ENCODE measurements around the gene SLC34A3. TPM values are rescaled to one million over a fixed set of nuclear protein-coding genes. Genes with fewer than 3 reads are reported as not detected.

The SLC34A3 gene
- total RNA-seq, 1 donor from 2014 or later = not detected

- Histone ChIP-seq H3K4me1 (no peaks in the 10 kb centered on the region), H3K27ac (no peak overlapping the region)
Measured at GRCh38 chr9:137193771-137194170, 36.9 kb upstream of the SLC34A3 start.

GRCh38 chr9:137194388-137194787, 36.3 kb upstream of the SLC34A3 start:
- Mint-ChIP-seq H3K4me1 (peaks cover 17% of the 10 kb centered on the region), H3K27ac (no peak overlapping the region), H3K36me3 (no peaks in the 10 kb centered on the region), H3K27me3 (ENCODE audit: insufficient read depth, low read depth) (peaks cover 4% of the 10 kb centered on the region), H3K4me3 (no peak overlapping the region), H3K9me3 (no peaks in the 10 kb centered on the region)
- H3K27me3 ChIP-seq = peaks cover 1% of the 10 kb centered on the region
- H3K9ac ChIP-seq = no peak overlapping the region
- no peaks in the 10 kb centered on the region for H3K9me3 ChIP-seq (ENCODE audit: low read depth)
- H2AFZ ChIP-seq (replicated peaks) = no peak overlapping the region
- peaks cover 20% of the 10 kb centered on the region for H3K79me2 ChIP-seq (ENCODE audit: low read depth)
- DNase-seq (ENCODE audit: low spot score) = peak; percentile 42
- H3K4me1 ChIP-seq = peaks cover 2% of the 10 kb centered on the region
- no peak overlapping the region for H3K4me3 ChIP-seq
- H3F3A ChIP-seq (ENCODE audit: low read depth) = peaks cover 5% of the 10 kb centered on the region
- peak overlapping the region; percentile 10 for H3K4me2 ChIP-seq
- H4K20me1 ChIP-seq (ENCODE audit: low read depth) = peaks cover 72% of the 10 kb centered on the region
- no peaks in the 10 kb centered on the region for H3K36me3 ChIP-seq
- TF ChIP-seq EZH2phosphoT487 (IDR thresholded peaks at IDR 0.05) (no peak), EZH2 (IDR thresholded peaks at IDR 0.05) (no peak), CTCF (IDR thresholded peaks at IDR 0.05) (no peak)
- no peak overlapping the region for H3K27ac ChIP-seq

More at GRCh38 chr9:137193771-137194170, 36.9 kb upstream of the SLC34A3 start:
- Histone ChIP-seq H2AFZ (replicated peaks) (no peak overlapping the region), H3K27me3 (no peaks in the 10 kb centered on the region), H3F3A (ENCODE audit: low read depth) (peaks cover 10% of the 10 kb centered on the region), H3K79me2 (ENCODE audit: low read depth) (peaks cover 14% of the 10 kb centered on the region), H3K4me3 (no peak overlapping the region), H3K9ac (no peak overlapping the region), H4K20me1 (ENCODE audit: low read depth) (peaks cover 72% of the 10 kb centered on the region), H3K9me3 (ENCODE audit: low read depth) (no peaks in the 10 kb centered on the region), H3K36me3 (no peaks in the 10 kb centered on the region), H3K4me2 (no peak overlapping the region)
- Mint-ChIP-seq H3K9me3 (no peaks in the 10 kb centered on the region), H3K4me3 (no peak overlapping the region), H3K27me3 (ENCODE audit: insufficient read depth, low read depth) (peaks cover 4% of the 10 kb centered on the region), H3K27ac (no peak overlapping the region), H3K4me1 (peaks cover 22% of the 10 kb centered on the region), H3K36me3 (no peaks in the 10 kb centered on the region)
- no peak for DNase-seq (ENCODE audit: low spot score)
- TF ChIP-seq EZH2phosphoT487 (IDR thresholded peaks at IDR 0.05) (no peak), CTCF (IDR thresholded peaks at IDR 0.05) (no peak), EZH2 (IDR thresholded peaks at IDR 0.05) (no peak)

- Histone ChIP-seq H3K4me2 (no peak overlapping the region), H4K20me1 (ENCODE audit: low read depth) (peaks cover 73% of the 10 kb centered on the region), H3K9me3 (ENCODE audit: low read depth) (no peaks in the 10 kb centered on the region), H3K79me2 (ENCODE audit: low read depth) (peaks cover 24% of the 10 kb centered on the region), H3K9ac (no peak overlapping the region), H3F3A (ENCODE audit: low read depth) (no peaks in the 10 kb centered on the region), H3K4me3 (no peak overlapping the region), H3K27me3 (peaks cover 6% of the 10 kb centered on the region), H2AFZ (replicated peaks) (no peak overlapping the region), H3K36me3 (no peaks in the 10 kb centered on the region), H3K27ac (no peak overlapping the region), H3K4me1 (peaks cover 7% of the 10 kb centered on the region)
- H3K27me3 Mint-ChIP-seq (ENCODE audit: insufficient read depth, low read depth) = peaks cover 4% of the 10 kb centered on the region
- no peaks in the 10 kb centered on the region for H3K9me3 Mint-ChIP-seq
- peaks cover 17% of the 10 kb centered on the region for H3K4me1 Mint-ChIP-seq
- H3K4me3 Mint-ChIP-seq = no peak overlapping the region
- TF ChIP-seq EZH2 (IDR thresholded peaks at IDR 0.05) (no peak), CTCF (IDR thresholded peaks at IDR 0.05) (no peak), EZH2phosphoT487 (IDR thresholded peaks at IDR 0.05) (no peak)
- no peaks in the 10 kb centered on the region for H3K36me3 Mint-ChIP-seq
- no peak overlapping the region for H3K27ac Mint-ChIP-seq
- DNase-seq (ENCODE audit: low spot score) = no peak
Measured at GRCh38 chr9:137194909-137195308, 35.8 kb upstream of the SLC34A3 start.

All from neural progenitor cell (in vitro differentiated cells).